GM13976 (cell line): Measurements from ENCODE around the gene PHF21A.

Experiments used
- DNase-seq: peaks from one replicate; pipeline ENCODE4 v3.0.0; 2012; ENCODE audit warnings: low spot score
- in situ Hi-C: fragments of 300-500 bp; cut with MboI; formaldehyde crosslinking; loops from one replicate; pipeline ENCODE4 v1.12.0; 2022; ENCODE audit warnings: low sequenced_read_pairs, mixed read lengths, inconsistent platforms; ENCODE audit not compliant: unreplicated experiment
- TF ChIP-seq, protein P1 (sequence below): IDR thresholded peaks from 2 replicates; pipeline ENCODE4 v1.5.1; 2012; ENCODE audit warnings: borderline replicate concordance, mild to moderate bottlenecking; ENCODE audit not compliant: insufficient read depth; ENCODE audit errors: extremely low read depth, missing control alignments, control extremely low read depth

Gene PHF21A

DNA sequence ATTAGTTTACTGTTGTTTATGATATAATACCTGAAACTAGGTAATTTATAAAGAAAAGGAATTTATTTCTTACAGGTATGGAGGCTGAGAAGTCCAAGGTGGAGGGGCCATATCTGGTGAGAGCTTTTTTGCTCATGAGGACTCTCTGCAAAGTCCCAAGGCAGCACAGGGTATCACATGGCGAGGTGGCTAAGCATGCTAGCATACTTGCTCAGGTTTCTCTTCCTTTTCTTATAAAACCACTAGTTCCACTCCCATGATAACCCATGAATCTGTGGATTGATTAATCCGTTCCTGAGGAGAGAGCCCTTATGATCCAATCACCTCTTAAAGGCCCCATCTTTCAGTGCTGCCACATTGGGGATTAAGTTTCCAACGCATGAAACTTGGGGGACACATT, 82.7 kb downstream of the PHF21A start:
- TF ChIP-seq, protein P1, sequence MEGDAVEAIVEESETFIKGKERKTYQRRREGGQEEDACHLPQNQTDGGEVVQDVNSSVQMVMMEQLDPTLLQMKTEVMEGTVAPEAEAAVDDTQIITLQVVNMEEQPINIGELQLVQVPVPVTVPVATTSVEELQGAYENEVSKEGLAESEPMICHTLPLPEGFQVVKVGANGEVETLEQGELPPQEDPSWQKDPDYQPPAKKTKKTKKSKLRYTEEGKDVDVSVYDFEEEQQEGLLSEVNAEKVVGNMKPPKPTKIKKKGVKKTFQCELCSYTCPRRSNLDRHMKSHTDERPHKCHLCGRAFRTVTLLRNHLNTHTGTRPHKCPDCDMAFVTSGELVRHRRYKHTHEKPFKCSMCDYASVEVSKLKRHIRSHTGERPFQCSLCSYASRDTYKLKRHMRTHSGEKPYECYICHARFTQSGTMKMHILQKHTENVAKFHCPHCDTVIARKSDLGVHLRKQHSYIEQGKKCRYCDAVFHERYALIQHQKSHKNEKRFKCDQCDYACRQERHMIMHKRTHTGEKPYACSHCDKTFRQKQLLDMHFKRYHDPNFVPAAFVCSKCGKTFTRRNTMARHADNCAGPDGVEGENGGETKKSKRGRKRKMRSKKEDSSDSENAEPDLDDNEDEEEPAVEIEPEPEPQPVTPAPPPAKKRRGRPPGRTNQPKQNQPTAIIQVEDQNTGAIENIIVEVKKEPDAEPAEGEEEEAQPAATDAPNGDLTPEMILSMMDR = no peak
- no peak for DNase-seq
- in situ Hi-C loops = no loop called here

DNA sequence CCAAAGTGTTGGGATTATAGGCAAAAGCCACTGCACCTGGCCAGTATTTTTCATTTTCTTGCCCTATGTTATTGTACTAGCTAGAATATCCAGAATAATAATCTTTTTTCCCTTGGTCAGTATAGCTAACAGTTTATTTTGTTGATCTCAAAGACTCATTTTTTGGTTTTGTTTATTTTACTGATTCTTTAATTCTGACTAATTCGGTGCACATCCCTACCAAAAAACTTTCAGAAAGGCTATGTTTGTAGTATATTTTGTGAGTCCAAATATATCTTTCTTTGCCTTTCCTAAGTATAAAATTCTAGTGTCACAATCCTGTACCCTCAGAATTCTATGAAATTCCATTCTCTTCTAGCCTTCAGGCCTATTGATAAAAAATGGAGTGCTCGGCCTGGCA, 84.3 kb downstream of the PHF21A start:
- no peak for DNase-seq
- TF ChIP-seq, protein P1 = no peak
- in situ Hi-C loops = no loop called here

DNA sequence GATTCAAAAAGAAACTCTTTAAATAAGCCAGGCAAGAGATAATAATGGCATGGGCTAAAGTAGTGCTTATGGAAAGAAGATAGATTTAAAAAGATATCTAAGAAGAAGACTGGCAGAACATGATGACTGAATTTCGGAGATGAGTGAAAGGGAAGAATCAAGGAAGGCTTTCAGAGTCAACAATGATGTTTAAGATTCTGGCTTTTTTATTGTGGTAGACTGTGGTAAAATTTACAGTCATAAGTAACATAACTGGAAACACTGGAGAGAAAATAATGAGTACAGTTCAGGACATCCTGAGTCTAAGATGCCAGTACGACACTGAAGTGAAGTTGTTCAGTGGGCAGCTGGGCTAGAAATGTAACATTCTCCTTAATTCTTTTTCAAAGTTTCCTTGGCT, 85.2 kb downstream of the PHF21A start:
- no peak for DNase-seq
- in situ Hi-C loops = no loop called here
- TF ChIP-seq, protein P1 = no peak

DNA sequence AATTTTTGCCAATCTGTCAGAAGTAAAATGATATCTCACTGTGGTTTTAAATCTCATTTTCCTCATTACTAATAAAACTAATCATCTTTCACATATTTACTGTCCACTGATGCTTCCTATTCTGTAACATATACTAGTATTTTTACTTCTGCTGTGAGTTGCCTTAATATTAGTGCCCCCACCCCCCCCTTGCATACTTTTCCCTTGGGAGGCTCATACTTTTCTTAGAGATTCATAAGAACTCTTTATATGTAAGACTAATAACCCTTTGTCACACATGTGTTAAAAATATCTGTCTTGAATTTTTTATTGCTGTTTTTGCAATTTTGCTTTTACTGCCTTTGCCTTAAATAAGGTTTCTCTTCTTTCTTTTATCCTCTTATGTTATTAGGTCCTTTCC, 87.2 kb downstream of the PHF21A start:
- in situ Hi-C loops = no loop called here
- no peak for DNase-seq
- TF ChIP-seq, protein P1 = no peak

DNA sequence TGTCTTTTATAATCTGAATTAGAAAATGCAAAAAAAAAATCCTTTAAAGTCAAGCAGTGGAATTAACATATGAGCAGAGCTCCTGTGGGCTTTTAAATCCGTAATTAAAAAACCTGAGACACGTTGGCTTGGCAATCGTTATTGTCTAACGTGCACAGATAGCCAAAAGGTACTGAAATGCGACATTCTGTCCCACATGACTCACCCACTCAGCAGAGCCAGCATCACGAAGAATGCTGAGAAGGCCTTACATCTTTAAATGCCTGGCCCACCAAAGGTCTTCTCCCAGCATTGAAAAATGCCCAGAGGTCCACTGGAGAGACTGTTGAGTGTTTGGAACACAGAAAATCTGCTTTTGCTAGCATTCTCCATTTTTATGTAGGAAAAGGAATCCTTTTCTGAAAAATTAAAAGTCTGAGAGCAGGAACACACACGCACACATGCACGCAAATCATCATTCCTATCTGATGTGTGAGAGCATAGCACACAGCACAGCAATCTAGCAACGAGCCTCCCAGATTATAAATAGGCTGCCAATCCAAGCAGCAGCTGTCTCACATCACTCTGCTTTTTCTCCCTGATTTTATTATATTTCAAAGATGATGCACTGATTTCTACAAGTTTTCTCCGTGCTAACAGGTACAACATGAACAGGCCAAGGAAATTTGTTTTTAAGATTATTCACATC, 94.5 kb downstream of the PHF21A start:
- TF ChIP-seq, protein P1 = no peak
- no peak for DNase-seq
- in situ Hi-C loops = no loop called here

DNA sequence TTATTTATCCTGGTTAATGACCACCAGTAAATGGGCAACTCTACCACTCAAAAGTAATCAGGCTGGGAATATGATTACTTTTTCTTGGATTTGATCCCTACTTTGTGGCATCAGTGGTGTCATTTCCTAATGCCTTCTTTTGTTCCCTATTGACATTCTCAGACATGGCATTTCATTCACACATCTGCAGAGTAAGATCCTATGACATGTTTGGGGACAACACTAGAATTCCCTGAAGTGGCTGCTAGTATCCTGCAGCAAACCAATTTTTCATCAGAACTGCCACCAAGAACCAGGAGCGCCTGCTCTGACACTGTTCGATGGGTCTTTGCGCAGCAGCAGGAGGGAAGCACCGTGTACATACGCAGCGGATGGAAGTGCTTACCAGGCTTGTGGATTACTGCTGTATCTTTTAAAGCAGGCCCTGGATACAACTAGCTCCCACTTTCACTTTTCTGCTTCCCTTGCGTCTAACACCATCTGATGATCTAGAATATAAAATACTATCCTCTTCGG, 101.1 kb downstream of the PHF21A start:
- no peak for DNase-seq
- in situ Hi-C loops = no loop called here
- TF ChIP-seq, protein P1 = no peak
